Sigmoid colon (tissue), 4 donors: ENCODE results near the gene RUSC1.

Experiments used
- CTCF ChIP-seq, 4 experiments: fragments of 450-650 bp in 3 of 4; fragments of 200-600 bp in 1 of 4; IDR thresholded peaks; one replicate each; pipeline ENCODE4 v1.5.1; 2016 to 2019; ENCODE audit warnings: antibody characterized with exemption in 4 of 4, mild to moderate bottlenecking in 3 of 4, moderate library complexity in 2 of 4
- EP300 ChIP-seq, 4 donors: sonication (generic); formaldehyde crosslinking; IDR thresholded peaks; one replicate each; pipeline ENCODE4 v1.6.1; 2017; ENCODE audit warnings: antibody characterized with exemption in 4 of 4
- POLR2A ChIP-seq, 2 donors: fragments of 450-650 bp; IDR thresholded peaks; one replicate each; pipeline ENCODE4 v1.6.1; 2016; ENCODE audit warnings: antibody characterized with exemption in 2 of 2, mild to moderate bottlenecking in 2 of 2, moderate library complexity in 2 of 2
- POLR2AphosphoS5 ChIP-seq, 4 donors: sonication (generic); formaldehyde crosslinking; IDR thresholded peaks; one replicate each; pipeline ENCODE4 v1.6.1; 2017; ENCODE audit warnings: antibody characterized with exemption in 4 of 4

- TF ChIP-seq CTCF (IDR thresholded peaks at IDR 0.05) (peak in 2 of 4 experiments; percentile 19 to 30), POLR2A (IDR thresholded peaks at IDR 0.05) (no peak), POLR2AphosphoS5 (IDR thresholded peaks at IDR 0.05) (no peak), EP300 (IDR thresholded peaks at IDR 0.05) (no peak)
Measured at GRCh38 chr1:155277902-155278688, 42.6 kb upstream of the RUSC1 start.
